ENCODE results near the gene MOB2. TPM values are rescaled to one million over a fixed set of nuclear protein-coding genes. Genes with fewer than 3 reads are reported as not detected.
"Not testable (repeated sequence)": the region's sequence is repeated elsewhere in the genome, so short reads cannot be mapped to it uniquely, and the experiment has no call there.

The MOB2 gene
- total RNA-seq, 4 donors from 2014 or later, result 21.1 to 71.5 (median 48.3) TPM

GRCh38 chr11:1428762-1429316 lies 57.7 kb downstream of the MOB2 start:
- H3K4me1 ChIP-seq, result no peaks in the 10 kb centered on the region
- peaks cover 0 to 5% (median 4%) of the 10 kb centered on the region in 3 donors for H3K27me3 ChIP-seq
- TF ChIP-seq CTCF (IDR thresholded peaks at IDR 0.05 in 4 of 5, conservative IDR thresholded peaks at IDR 0.05 in 1 of 5), result no peak
- no peak for TF ChIP-seq POLR2A (IDR thresholded peaks at IDR 0.05)
- ATAC-seq (no peak), DNase-seq (no peak)
- intact Hi-C loops (cut with DNase I; ENCODE audit: low total_unique reads) (no loop called here), in situ Hi-C loops (cut with MboI; ENCODE audit: low sequenced_read_pairs in 4 of 4) (no loop called here)
- no peak overlapping the region for H3K27ac ChIP-seq
- no peaks in the 10 kb centered on the region for H3K9me3 ChIP-seq
- no peak overlapping the region for H3K4me3 ChIP-seq
- H3K36me3 ChIP-seq, result no peaks in the 10 kb centered on the region

GRCh38 chr11:1425439-1425838 lies 61.1 kb downstream of the MOB2 start:
- intact Hi-C loops (cut with DNase I; ENCODE audit: low total_unique reads) (no loop called here), in situ Hi-C loops (cut with MboI; ENCODE audit: low sequenced_read_pairs in 4 of 4) (no loop called here)
- H3K9me3 ChIP-seq, result no peaks in the 10 kb centered on the region
- no peaks in the 10 kb centered on the region for H3K4me1 ChIP-seq
- H3K36me3 ChIP-seq, result no peaks in the 10 kb centered on the region
- no peaks in the 10 kb centered on the region for H3K27me3 ChIP-seq
- H3K4me3 ChIP-seq, result no peak overlapping the region
- H3K27ac ChIP-seq, result no peak overlapping the region
- no peak for DNase-seq
- no peak for ATAC-seq
- TF ChIP-seq CTCF (IDR thresholded peaks at IDR 0.05 in 4 of 5, conservative IDR thresholded peaks at IDR 0.05 in 1 of 5), result no peak
- TF ChIP-seq POLR2A (IDR thresholded peaks at IDR 0.05), result no peak

GRCh38 chr11:1425006-1425405 lies 61.6 kb downstream of the MOB2 start:
- intact Hi-C loops (cut with DNase I; ENCODE audit: low total_unique reads), result no loop called here
- H3K27ac ChIP-seq, result no peak overlapping the region
- no peak overlapping the region for H3K4me3 ChIP-seq
- no peak for ATAC-seq
- no peaks in the 10 kb centered on the region for H3K9me3 ChIP-seq
- H3K27me3 ChIP-seq, result no peaks in the 10 kb centered on the region
- in situ Hi-C loops (cut with MboI; ENCODE audit: low sequenced_read_pairs in 4 of 4), result no loop called here
- H3K36me3 ChIP-seq, result no peaks in the 10 kb centered on the region
- no peak for DNase-seq
- TF ChIP-seq CTCF (IDR thresholded peaks at IDR 0.05 in 4 of 5, conservative IDR thresholded peaks at IDR 0.05 in 1 of 5) (no peak), POLR2A (IDR thresholded peaks at IDR 0.05) (no peak)
- no peaks in the 10 kb centered on the region for H3K4me1 ChIP-seq

GRCh38 chr11:1423406-1423805 lies 63.2 kb downstream of the MOB2 start:
- DNase-seq; H3K36me3 ChIP-seq; intact Hi-C loops (cut with DNase I; ENCODE audit: low total_unique reads); in situ Hi-C loops (cut with MboI; ENCODE audit: low sequenced_read_pairs in 4 of 4); H3K4me3 ChIP-seq; H3K9me3 ChIP-seq; H3K27me3 ChIP-seq; ATAC-seq; H3K4me1 ChIP-seq; H3K27ac ChIP-seq: not testable (repeated sequence)

- in situ Hi-C loops (cut with MboI; ENCODE audit: low sequenced_read_pairs in 4 of 4), result no loop called here
- no peak for DNase-seq
- no peak overlapping the region for H3K27ac ChIP-seq
- no peak for TF ChIP-seq CTCF (IDR thresholded peaks at IDR 0.05 in 4 of 5, conservative IDR thresholded peaks at IDR 0.05 in 1 of 5)
- TF ChIP-seq POLR2A (IDR thresholded peaks at IDR 0.05), result no peak
- no peaks in the 10 kb centered on the region for H3K4me1 ChIP-seq
- H3K4me3 ChIP-seq, result no peak overlapping the region
- ATAC-seq, result no peak
- H3K9me3 ChIP-seq, result peaks cover 0 to 11% (median 5%) of the 10 kb centered on the region in 3 donors
- H3K36me3 ChIP-seq, result no peaks in the 10 kb centered on the region
- intact Hi-C loops (cut with DNase I; ENCODE audit: low total_unique reads), result no loop called here
- no peaks in the 10 kb centered on the region for H3K27me3 ChIP-seq
These were observed 63.6 kb downstream of the MOB2 start for GRCh38 chr11:1422981-1423380.

Measured in gastrocnemius medialis (tissue), 4 donors.